Fibroblast of skin of left biceps (primary cell): ENCODE results near the gene KRT28.
"Not testable (repeated sequence)": the region's sequence is repeated elsewhere in the genome, so short reads cannot be mapped to it uniquely, and the experiment has no call there.

Experiments used
- DNase-seq, 2 experiments: peaks; one replicate each; pipeline ENCODE4 v3.0.0-alpha.2; 2013; ENCODE audit warnings: low read depth in 2 of 2

KRT28 gene

DNA sequence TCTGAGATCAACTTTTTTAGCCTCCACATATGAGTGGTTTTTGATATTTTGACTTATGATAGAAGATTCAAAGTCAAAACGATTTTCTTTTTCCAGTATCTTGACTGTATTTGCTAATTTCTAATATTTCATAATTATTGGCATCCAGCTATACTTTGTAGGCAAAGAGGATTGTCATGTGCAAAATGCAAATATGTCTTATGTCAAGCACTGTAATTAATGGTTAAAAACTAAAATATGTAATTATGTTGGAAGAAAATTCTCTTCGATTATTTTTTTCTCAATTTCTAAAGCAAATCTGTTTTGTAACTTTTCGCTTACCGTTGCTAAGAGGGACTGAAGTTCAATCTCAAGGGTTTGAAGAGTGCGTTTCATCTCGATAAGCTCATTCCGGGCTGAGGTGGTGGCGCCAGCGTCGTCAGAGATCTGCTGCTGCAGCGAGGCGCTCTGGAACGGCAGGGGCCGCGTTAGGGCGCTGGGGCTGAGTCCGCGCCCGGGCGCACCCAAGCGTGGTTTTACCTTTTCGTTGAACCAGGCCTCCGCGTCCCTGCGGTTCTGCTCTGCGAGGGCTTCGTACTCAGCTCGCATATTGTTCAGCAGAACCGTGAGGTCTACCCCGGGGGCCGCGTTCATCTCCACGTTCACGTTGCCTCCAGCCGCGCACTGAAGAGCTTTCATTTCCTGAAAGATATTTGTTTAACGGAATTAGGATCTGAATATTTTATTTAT, 20.4 kb downstream of the KRT28 start:
- no peak for DNase-seq

DNA sequence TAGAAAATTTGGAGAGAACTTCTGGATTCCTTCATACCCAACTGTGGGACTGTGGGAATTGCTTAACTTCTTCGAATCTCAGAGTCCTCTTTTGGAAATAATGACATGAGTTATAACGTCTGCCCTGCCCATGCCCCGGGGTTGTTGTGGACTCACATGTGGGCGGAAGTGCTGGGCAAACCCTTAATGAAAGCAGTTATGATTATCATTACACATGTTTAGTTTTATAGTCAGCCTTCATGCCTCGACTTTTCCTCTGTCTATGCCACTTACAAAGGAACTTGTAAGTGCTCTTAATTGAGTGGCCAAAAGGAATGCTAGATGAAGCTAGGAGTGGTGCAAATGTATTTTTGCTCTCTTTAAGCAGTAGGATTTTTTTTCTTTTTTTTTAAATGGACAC, 21.3 kb downstream of the KRT28 start:
- no peak for DNase-seq

DNA sequence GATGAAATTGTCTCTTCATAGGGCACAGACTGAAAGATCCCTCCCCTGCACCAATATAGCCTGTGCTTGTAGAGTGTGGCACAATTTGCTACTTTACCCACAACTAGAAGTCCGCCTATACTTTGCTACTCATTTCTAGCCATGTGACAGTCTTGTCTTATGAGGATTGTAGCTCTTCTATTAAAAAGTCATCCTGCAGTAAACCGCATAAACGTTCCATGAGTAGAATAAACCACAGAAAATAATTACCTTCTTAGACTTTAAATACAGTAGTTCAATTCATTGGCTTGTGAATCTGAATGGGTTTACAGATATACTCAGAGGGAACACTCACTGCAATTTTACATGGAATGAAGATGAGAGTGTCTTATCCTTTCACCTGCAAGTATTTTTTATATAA, 21.8 kb downstream of the KRT28 start:
- DNase-seq = no peak

- no peak for DNase-seq
These were observed 22.3 kb downstream of the KRT28 start for GRCh38 chr17:40777459-40777858.

DNA sequence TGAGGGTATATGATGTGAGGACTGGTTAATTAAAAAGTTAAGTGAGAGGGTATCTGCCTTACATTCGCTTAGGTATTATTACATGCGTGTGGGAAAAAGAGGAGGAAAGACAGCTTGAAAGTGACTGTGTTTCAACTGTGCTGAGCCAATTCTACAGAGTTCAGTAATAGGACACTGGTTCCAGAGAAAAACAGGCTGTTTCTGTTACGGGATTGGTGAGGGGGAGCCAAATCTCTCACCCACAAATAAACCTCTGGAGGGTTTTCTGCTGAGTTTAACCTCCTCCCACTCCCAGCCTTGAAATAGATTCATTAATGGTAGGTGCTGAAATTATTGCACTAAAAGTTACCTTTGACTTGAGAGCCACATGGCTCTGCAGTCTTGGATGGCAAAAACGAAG, 23.8 kb downstream of the KRT28 start:
- DNase-seq = no peak

DNA sequence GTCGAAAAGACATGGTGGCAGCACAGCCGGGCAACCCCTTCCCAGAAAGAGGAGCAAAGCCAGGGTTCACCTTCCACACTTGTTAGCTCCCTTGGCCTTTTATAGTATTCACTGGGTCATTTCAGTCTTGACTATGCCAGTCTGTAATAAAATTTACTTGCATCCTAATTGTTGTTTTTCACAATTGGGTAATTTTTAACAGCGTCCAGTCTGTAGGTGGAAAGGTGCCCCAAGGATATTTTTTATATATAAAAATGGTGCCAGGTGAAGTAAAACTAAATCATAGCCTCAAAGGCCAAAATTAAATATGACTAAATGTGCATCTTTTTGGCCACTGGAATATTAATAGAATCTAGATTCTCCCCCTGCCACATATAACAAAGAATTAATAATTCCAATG, 27.7 kb downstream of the KRT28 start, which contains the start of gene KRT26:
KRT26 (minus strand) TSS at position 101 of the 400 bp plus-strand sequence; CDS start at position 13, 88 bp downstream.
- no peak for DNase-seq

DNA sequence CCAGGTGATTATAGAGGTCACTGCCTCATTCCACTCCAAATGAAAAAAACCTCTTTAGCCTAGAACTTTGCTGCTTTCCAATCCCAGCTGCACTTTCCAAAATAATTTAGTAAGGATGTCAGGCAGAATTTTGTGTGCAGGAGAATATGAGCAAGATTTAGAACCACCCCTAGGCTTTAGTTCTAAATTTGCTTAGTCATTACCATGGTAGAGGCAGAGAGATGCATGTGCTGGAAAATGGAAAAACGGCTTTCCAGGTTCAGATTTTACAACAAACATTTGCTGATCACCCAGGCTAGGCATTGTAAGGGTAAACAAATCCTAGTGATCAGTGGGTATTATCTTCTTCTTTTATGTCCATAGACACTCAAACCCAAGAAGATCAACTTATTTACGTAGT, 34.1 kb downstream of the KRT28 start:
- no peak for DNase-seq

DNA sequence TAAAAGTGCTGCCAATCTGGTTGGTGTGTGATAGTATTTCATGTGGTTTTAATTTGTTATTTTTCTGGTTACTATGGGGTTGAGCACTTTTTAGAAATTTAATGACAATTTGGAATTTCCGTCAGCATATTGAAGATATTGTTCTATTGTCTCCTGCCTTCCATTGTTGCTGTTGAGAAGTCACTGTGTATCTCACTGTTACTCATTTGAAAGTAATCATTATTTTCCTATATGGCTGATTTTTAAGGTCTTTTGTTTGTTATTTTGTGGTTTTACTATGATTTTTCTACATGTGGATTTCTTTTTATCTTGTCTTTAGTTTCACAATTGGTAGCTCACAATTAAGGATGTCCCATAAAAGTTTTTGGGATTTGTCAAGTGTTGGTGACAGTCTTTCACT, 36.0 kb downstream of the KRT28 start:
- DNase-seq = no peak

- no peak for DNase-seq
These were observed 39.4 kb downstream of the KRT28 start for GRCh38 chr17:40760105-40761016.

DNA sequence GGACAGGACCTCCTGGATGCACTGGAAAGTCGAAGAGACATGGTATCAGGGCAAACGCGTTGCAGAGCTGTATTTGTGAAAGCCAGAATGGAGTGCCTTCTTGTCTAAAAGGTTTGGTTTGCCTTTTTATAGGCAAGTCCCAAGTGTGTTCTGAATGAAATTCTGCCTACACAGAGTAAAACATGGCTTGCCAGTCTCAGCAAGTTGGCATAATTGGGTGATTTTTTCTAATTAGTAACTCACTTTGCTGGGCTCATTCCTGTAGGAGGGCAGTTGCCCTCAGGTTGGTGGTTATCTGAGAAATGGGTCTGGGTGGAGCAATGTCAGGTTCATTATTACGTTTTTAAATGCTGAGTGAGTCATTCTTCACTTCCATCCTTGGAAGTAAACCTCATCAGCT, 44.5 kb downstream of the KRT28 start, which contains the start of gene KRT25:
KRT25 (minus strand) TSS at position 101 of the 400 bp plus-strand sequence; CDS start at position 41, 60 bp downstream.
- no peak for DNase-seq

DNA sequence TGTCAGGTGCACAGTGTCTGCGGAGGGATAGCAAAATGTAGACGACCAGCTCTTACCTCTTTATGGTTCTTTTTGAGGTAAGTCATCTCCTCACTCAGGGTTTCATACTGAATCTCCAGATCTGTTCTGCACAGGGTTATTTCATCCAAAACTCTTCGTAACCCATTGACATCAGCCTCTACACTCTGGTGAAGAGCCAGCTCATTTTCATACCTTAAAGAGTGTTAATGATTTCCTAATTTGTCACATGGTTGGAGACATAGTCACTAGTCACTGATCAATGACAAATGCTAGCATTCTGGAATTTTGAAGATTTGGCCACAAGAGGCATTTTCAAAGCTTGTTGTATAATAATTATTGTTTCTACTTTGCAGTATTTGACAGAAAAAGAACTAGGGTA, 46.0 kb downstream of the KRT28 start:
- DNase-seq = no peak

DNA sequence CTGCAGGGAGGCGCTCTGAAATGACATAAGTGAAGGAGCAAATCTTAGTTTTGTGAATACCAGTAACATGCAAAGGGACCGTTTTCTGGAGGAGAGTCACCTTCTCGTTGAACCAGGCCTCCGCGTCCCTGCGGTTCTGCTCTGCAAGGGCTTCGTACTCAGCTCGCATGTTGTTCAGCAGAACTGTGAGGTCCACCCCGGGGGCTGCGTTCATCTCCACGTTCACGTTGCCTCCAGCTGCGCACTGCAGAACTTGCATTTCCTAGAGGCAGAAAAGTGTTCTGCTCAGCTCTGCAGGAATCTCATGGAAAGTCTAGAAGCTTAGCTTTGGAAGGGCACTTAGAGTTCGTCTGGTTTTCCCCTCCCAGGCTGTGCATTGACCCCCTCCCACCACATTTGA, 48.7 kb downstream of the KRT28 start:
- no peak for DNase-seq

DNA sequence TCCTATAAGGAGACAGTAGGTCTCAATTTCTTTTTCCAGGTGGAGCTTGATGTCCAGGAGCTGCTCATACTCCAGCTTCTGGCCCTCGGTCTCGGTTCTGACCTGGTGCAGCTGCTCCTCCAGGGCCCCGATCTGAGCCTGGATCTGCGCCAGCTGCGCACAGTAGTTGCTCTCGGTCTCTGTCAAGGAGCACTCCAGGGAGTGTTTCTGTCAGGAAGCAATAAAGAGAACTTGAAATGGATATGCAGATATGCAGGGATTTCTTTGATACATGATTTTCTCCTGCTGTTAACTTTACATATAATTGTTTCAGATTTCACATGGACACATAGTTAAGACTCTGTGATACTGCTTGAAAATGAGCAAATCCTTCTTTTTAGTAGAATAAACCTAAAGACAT, 49.4 kb downstream of the KRT28 start:
- DNase-seq = no peak

GRCh38 chr17:40748666-40749065, 51.1 kb downstream of the KRT28 start:
- DNase-seq = not testable (repeated sequence)
